SK-N-DZ (cell line): ENCODE measurements around the gene ATP10B. TPM values are rescaled to one million over a fixed set of nuclear protein-coding genes. Genes with fewer than 3 reads are reported as not detected.
"Not testable (repeated sequence)": the region's sequence is repeated elsewhere in the genome, so short reads cannot be mapped to it uniquely, and the experiment has no call there.

Experiments used
- DNase-seq: peaks from one replicate; pipeline ENCODE4 v3.0.0-alpha.2; 2015; ENCODE audit warnings: low spot score
- polyA plus RNA-seq, 2 experiments: library from polyadenylated mRNA; depleted of rRNA; stranded (reverse); fragments of >200 nt; gene quantifications; 2 replicates each; pipeline ENCODE4 v1.2.3, GENCODE V29; 2014

Gene ATP10B
- polyA plus RNA-seq (2014; cell fraction: cytosol; rRNA removed), result not detected in 2 replicates
- not detected in 2 replicates for polyA plus RNA-seq (2014; cell fraction: nucleus; rRNA removed)

GRCh38 chr5:160852049-160852448 is at the start of gene ATP10B:
ATP10B (minus strand) TSS chr5:160852211; CDS start chr5:160688074, 164,137 bp downstream.
- DNase-seq, result no peak

DNA sequence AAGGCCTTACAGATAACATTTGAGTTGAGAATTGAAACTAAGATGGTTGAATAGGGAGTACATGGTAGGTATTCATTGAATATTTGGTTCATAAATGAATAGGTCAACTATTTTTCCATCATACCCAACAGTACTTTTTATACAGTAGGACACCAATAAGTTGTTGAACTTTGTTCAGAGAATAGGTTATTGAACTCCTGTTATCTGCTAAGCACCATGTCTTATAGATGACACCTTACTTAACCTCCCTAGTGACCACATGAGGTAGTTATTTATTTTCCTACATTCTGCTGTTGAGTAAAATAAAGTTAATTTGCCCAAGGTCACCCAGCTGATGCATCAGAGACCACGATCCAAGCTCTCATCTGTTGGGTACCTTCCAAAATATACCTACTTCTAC is 49.6 kb upstream of the ATP10B start:
- no peak for DNase-seq

DNA sequence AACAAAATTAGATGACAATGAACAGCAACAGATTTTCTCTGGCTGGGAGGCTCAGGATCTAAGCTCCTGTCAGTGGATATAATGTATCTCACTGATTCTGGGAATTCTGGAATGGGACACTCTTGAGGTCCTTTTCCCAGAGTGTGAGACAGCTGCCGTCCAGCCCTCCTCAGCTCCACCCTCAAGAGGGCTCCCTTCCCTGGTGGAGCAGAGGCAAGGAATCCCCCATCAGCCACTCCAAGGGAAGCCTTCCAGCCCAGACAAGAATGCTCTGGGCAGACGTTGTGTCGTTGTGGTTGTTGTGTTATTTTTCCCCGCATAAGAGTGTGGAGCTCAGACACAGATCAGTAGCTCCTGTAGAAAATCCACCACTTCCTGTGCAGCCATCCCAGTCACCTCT is 47.7 kb upstream of the ATP10B start:
- DNase-seq, result no peak

DNA sequence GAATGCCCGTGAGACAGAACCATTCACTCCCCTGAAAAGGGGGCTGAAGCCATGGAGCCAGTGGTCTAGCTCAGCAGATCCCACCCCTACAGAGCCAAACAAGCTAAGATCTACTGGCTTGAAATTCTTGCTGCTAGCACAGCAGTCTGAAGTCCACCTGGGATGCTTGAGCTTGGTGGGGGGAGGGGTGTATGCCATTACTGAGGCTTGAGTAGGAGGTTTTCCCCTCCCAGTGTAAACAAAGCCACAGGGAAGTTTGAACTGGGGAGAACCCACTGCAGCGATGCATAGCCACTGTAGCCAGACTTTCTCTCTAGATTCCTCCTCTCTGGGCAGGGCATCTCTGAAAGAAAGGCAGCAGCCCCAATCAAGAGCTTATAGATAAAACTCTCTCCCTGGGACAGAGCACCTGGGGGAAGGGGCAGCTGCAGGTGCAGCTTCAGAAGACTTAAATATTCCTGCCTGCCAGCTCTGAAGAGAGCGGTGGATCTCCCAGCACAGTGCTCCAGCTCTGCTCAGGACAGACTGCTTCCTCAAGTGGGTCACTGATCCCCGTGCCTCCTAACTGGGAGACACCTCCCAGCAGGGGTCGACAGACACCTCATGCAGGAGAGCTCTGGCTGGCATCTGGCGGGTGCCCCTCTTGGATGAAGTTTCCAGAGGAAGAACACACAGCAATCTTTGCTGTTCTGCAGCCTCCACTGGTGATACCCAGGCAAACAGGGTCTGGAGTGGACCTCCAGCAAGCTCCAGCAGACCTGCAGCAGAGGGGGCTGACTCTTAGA is 41.4 kb upstream of the ATP10B start:
- DNase-seq, result not testable (repeated sequence)

GRCh38 chr5:160887780-160888179 is 35.8 kb upstream of the ATP10B start:
- no peak for DNase-seq

DNA sequence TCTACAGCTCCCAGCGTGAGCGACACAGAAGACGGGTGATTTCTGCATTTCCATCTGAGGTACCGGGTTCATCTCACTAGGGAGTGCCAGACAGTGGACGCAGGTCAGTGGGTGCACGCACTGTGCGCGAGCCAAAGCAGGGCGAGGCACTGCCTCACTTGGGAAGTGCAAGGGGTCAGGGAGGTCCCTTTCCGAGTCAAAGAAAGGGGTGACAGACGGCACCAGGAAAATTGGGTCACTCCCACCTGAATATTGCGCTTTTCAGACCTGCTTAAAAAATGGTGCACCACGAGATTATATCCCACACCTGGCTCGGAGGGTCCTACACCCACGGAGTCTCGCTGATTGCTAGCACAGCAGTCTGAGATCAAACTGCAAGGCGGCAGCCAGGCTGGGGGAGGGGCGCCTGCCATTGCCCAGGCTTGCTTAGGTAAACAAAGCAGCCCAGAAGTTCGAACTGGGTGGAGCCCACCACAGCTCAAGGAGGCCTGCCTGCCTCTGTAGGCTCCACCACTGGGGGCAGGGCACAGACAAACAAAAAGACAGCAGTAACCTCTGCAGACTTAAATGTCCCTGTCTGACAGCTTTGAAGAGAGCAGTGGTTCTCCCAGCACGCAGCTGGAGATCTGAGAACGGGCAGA is 21.7 kb upstream of the ATP10B start:
- not testable (repeated sequence) for DNase-seq

- peak; percentile 23 for DNase-seq
Observed at GRCh38 chr5:160869989-160870521, 18.0 kb upstream of the ATP10B start.

DNA sequence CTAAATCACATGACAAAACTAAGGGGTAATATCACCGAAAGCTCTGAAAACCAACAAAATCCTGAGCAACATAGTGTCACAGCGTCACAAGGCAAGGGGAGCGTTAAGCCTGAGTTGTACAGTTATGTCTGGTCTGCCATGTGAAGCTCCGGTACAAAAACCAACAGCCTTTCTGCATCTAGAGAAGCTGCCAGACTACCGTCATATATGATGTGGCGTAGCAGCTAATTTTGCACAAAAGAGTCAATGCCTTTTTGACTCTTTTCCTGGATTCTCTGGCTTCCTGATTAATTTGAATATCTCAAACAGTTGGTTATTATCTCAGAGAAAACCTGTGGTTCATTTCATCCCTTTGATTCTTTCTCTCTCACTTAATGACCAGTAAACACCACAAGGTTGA is 16.0 kb upstream of the ATP10B start:
- DNase-seq, result no peak

DNA sequence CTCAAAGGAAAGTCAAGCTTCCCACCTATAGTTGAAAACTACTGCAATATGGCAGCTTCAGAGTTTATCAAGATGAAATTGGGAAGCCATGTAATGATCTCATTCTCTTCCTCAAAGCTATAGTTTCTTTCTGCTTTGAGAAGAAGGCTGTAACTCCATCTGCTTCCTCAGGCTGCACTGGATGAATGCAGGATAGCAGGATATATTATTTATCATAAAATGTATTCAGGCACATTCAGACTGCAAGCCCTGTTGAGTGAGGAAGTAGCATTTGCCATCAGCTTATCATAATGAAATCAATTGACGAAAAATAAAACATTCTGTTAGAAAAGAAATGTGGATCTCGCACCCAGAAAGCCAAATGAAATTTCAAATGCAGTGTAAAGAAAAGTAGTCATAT is 560 bp downstream of the ATP10B start:
- no peak for DNase-seq

DNA sequence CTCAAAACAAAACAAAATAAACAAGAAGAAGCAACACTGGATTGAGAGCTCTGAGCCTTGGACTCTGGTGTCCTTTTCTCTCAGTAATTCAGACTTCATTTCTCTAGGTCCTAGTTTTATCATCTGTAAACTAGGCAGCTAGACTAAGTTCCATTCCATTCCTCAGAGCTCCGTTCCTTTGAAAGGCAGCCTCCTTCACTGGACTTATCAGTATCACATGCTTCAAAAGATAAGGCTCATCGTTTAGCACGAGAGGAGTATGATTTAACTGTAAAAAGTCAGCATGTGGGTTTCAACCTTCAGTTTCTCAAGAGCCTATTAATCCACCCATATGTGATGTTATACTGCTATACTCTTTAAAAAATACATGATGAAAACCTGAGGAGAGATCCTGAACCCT is 1.6 kb downstream of the ATP10B start:
- DNase-seq, result no peak

DNA sequence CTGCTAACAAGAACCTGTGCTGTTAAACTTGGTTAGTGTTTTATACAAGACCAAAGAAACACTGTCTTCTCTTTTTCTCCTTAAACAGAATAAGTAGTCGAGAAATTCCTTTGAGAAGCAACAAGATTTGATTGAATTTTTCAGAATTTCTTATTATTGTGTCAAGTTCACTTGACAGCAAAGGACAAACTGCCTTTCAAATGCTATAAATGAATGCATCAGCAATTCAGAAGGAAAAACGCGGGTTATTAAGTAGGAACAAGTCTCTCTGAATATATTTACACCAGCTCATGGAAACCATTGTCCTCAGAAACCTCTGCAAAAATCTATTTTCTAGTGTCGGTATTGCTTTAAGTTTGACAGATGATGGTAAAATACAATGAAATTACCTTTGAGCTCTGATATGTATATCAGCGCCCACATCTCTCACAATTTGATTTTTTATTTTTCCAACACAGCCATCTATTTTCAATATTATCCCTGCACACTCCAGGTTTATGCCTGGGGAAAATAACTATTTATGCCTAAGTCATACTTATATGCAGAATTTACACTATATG is 4.4 kb downstream of the ATP10B start:
- no peak for DNase-seq

- no peak for DNase-seq
Observed at GRCh38 chr5:160846642-160847041, 5.4 kb downstream of the ATP10B start.

DNA sequence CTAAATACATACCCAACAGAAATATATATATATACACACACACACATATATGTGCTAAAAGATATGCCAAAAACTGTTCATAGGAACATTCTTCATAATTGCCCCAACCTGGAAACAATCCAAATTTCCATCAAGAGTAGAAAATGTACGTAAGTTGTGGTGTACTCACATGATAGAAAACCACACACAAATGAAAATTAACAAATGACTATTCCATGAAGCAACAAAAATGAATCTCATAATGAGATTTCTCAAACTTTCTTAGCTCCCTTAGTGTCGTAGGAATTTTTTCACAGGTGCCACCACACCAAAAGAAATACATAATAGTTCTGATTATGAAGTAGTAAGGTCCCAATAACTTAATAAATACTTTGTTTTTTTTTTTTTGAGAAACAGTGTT is 7.8 kb downstream of the ATP10B start:
- no peak for DNase-seq

- no peak for DNase-seq
Observed at GRCh38 chr5:160843240-160843639, 8.8 kb downstream of the ATP10B start.

DNA sequence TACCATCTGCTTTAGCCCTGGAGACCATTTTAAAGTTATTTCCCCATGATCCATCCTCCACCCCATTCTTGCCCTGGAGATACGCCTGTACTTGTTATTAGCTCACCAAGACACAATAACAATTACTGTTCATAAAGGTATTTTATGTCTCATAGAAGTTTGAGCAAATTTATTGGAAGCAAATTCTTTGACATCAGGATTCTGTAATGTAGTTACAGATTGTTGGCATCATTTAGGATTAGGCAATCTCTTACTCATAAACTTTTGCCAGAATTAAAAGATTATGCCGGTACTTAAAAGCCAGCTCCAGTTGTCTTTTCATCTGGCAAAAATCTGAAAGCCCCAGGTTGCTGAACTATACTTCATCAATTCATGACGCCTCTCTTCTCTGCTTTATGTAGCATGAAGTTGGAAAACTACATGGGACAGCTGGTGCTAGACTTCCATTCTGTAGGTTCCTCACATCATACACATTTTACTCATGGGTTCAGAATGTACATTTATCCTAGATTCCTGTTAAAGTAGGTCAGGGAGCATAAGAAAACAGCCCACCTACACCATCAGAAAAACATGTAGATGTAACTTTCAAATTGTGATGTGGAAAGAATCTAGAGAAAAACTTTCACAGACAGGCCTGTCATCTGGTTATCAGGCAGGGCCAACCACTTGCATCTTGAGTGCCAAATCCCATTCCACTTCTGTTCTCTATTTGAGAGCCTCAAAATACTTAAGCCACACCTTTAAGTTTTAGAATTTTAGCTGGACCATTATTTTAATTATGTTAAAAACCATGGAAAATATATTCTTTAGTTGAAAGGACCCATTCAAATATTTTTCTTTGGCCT is 14.0 kb downstream of the ATP10B start:
- no peak for DNase-seq

- no peak for DNase-seq
Observed at GRCh38 chr5:160837211-160837610, 14.8 kb downstream of the ATP10B start.

GRCh38 chr5:160835818-160836528 is 16.0 kb downstream of the ATP10B start:
- no peak for DNase-seq

GRCh38 chr5:160835376-160835775 is 16.6 kb downstream of the ATP10B start:
- DNase-seq, result no peak

- no peak for DNase-seq
Observed at GRCh38 chr5:160833806-160834205, 18.2 kb downstream of the ATP10B start.

GRCh38 chr5:160831801-160832200 is 20.2 kb downstream of the ATP10B start:
- DNase-seq, result no peak
